NCI-H2196 treated with DMSO at 0.1 percent for 48 hours (cell line): ENCODE measurements around the gene OR13C4.
"Not testable (repeated sequence)": the region's sequence is repeated elsewhere in the genome, so short reads cannot be mapped to it uniquely, and the experiment has no call there.

Source experiments
- DNase-seq: peaks from one replicate; lab custom pipeline; 2025; ENCODE audit not compliant: unreplicated experiment; lab: John Stamatoyannopoulos, UW

The OR13C4 gene

GRCh38 chr9:104527109-104527508 is at the start of gene OR13C4:
OR13C4 (minus strand) TSS chr9:104527209; CDS start chr9:104527209, 0 bp downstream.
- no peak for DNase-seq

GRCh38 chr9:104575456-104575855 is 48.4 kb upstream of the OR13C4 start:
- no peak for DNase-seq

GRCh38 chr9:104572612-104573011 is 45.6 kb upstream of the OR13C4 start:
- DNase-seq: no peak

GRCh38 chr9:104568868-104569267 is 41.9 kb upstream of the OR13C4 start, which contains the start of gene OR13C8:
OR13C8 (plus strand) TSS chr9:104569168; CDS start chr9:104569168, 0 bp downstream.
- no peak for DNase-seq

GRCh38 chr9:104564358-104564757 is 37.3 kb upstream of the OR13C4 start:
- no peak for DNase-seq

GRCh38 chr9:104556830-104557634 is 30.0 kb upstream of the OR13C4 start:
- DNase-seq: no peak

- DNase-seq: no peak
These were observed 28.5 kb upstream of the OR13C4 start for GRCh38 chr9:104555521-104555920.

GRCh38 chr9:104553261-104553660 is 26.3 kb upstream of the OR13C4 start:
- DNase-seq: no peak

- no peak for DNase-seq
These were observed 17.6 kb upstream of the OR13C4 start for GRCh38 chr9:104544644-104545043.

GRCh38 chr9:104539275-104539674 is 12.3 kb upstream of the OR13C4 start:
- no peak for DNase-seq

- no peak for DNase-seq
These were observed 9.7 kb upstream of the OR13C4 start, which contains the start of gene OR13C3 for GRCh38 chr9:104536756-104537155. OR13C3 (minus strand) TSS chr9:104536856; CDS start chr9:104536723, 133 bp downstream.

- DNase-seq: not testable (repeated sequence)
These were observed 6.8 kb downstream of the OR13C4 start for GRCh38 chr9:104520241-104520640.

GRCh38 chr9:104514901-104515300 is 12.1 kb downstream of the OR13C4 start:
- DNase-seq: no peak

- DNase-seq: no peak
These were observed 20.4 kb downstream of the OR13C4 start for GRCh38 chr9:104506565-104506964.

- no peak for DNase-seq
These were observed 23.0 kb downstream of the OR13C4 start, which contains the start of gene OR13F1 for GRCh38 chr9:104503963-104504362. OR13F1 (plus strand) TSS chr9:104504263; CDS start chr9:104504263, 0 bp downstream.

- DNase-seq: no peak
These were observed 23.6 kb downstream of the OR13C4 start for GRCh38 chr9:104503440-104503839.

- DNase-seq: no peak
These were observed 32.2 kb downstream of the OR13C4 start for GRCh38 chr9:104494808-104495207.

GRCh38 chr9:104485014-104485413 is 42.0 kb downstream of the OR13C4 start:
- no peak for DNase-seq

GRCh38 chr9:104482921-104483570 is 44.0 kb downstream of the OR13C4 start:
- no peak for DNase-seq
